Nephron (organoid): ENCODE measurements around the gene HGS.

Source experiments
- H3K27ac Mint-ChIP-seq, 3 experiments: 2 replicates each; pipeline ENCODE4 v1.8.0; 2020; ENCODE audit warnings: mixed read lengths in 3 of 3, mild to moderate bottlenecking in 2 of 3, moderate library complexity in 1 of 3
- H3K27me3 Mint-ChIP-seq: 2 replicates; pipeline ENCODE4 v1.8.0; 2021; ENCODE audit warnings: low read depth, mild to moderate bottlenecking, moderate library complexity, mixed read lengths
- H3K36me3 Mint-ChIP-seq: 2 replicates; pipeline ENCODE4 v1.8.0; 2020; ENCODE audit warnings: low read depth, mixed read lengths
- H3K4me1 Mint-ChIP-seq: 2 replicates; pipeline ENCODE4 v1.8.0; 2020; ENCODE audit warnings: mixed read lengths
- H3K4me3 Mint-ChIP-seq, 3 experiments: 2 replicates each; pipeline ENCODE4 v1.8.0; 2020; ENCODE audit warnings: mild to moderate bottlenecking in 3 of 3, mixed read lengths in 3 of 3, moderate library complexity in 2 of 3
- H3K9me3 Mint-ChIP-seq: 2 replicates; pipeline ENCODE4 v1.8.0; 2020; ENCODE audit warnings: mixed read lengths
- CTCF ChIP-seq, 3 experiments: fragments of 200-600 bp; sonication (generic); IDR thresholded peaks; one replicate each; pipeline ENCODE4 v1.5.0; 2021; ENCODE audit warnings: antibody characterized with exemption in 3 of 3; ENCODE audit not compliant: unreplicated experiment in 3 of 3

Gene HGS

GRCh38 chr17:81683584-81684441 lies at the start of gene HGS, which contains the start of gene ARL16:
Gene HGS, plus strand, starts transcription at chr17:81684011. Its CDS starts 56 bp downstream, at chr17:81684067.
Gene ARL16, minus strand, starts transcription at chr17:81683797. Its CDS starts 44 bp downstream, at chr17:81683753.
- H3K4me1 Mint-ChIP-seq: peaks cover 22% of the 10 kb centered on the region
- TF ChIP-seq CTCF (IDR thresholded peaks at IDR 0.05; ENCODE audit: unreplicated experiment in 3 of 3): no peak

GRCh38 chr17:81635431-81635830 lies 48.4 kb upstream of the HGS start:
- Mint-ChIP-seq H3K4me3 (peak overlapping the region; percentile 89 to 98 (median 97)), H3K36me3 (peaks cover 13% of the 10 kb centered on the region), H3K9me3 (no peaks in the 10 kb centered on the region), H3K4me1 (peaks cover 17% of the 10 kb centered on the region), H3K27ac (peak overlapping the region in 2 of 3 experiments; percentile 49 to 93), H3K27me3 (no peaks in the 10 kb centered on the region)
- TF ChIP-seq CTCF (IDR thresholded peaks at IDR 0.05; ENCODE audit: unreplicated experiment in 3 of 3): no peak

More at GRCh38 chr17:81683584-81684441, at the start of gene HGS, which contains the start of gene ARL16:
- Mint-ChIP-seq H3K27ac (peak within 1 kb of the TSS; percentile 46 to 96 (median 86)), H3K4me3 (peak within 1 kb of the TSS; percentile 85 to 93 (median 92)), H3K9me3 (no peaks in the 10 kb centered on the region), H3K36me3 (peaks cover 27% of the 10 kb centered on the region), H3K27me3 (no peaks in the 10 kb centered on the region)

DNA sequence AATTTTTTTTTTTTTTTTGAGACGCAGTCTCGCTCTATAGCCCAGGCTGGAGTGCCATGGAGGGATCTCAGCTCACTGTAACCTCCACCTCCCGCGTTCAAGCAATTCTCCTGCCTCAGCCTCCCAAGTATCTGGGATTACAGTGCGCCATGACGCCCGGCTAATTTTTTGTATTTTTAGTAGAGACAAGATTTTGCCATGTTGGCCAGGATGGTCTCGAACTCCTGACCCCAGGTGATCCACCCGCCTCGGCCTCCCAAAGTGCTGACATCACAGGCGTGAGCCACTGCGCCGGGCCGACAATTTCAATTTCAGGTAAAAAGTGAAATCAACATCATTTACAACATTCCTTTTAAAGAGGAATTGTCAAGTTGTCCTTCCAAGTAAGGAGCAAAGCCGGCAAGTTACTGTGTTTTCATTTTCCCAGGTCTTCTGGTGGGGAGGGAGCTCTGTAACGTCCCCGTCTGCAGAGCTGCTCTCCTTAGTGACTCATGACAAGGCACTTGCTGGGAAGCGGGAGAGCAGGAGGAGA lies 47.8 kb upstream of the HGS start:
- Mint-ChIP-seq H3K4me1 (peaks cover 17% of the 10 kb centered on the region), H3K27me3 (no peaks in the 10 kb centered on the region), H3K36me3 (peaks cover 11% of the 10 kb centered on the region), H3K9me3 (no peaks in the 10 kb centered on the region), H3K27ac (peak overlapping the region; percentile 87 to 97 (median 93)), H3K4me3 (peak overlapping the region; percentile 89 to 98 (median 97))
- TF ChIP-seq CTCF (IDR thresholded peaks at IDR 0.05; ENCODE audit: unreplicated experiment in 3 of 3): no peak

DNA sequence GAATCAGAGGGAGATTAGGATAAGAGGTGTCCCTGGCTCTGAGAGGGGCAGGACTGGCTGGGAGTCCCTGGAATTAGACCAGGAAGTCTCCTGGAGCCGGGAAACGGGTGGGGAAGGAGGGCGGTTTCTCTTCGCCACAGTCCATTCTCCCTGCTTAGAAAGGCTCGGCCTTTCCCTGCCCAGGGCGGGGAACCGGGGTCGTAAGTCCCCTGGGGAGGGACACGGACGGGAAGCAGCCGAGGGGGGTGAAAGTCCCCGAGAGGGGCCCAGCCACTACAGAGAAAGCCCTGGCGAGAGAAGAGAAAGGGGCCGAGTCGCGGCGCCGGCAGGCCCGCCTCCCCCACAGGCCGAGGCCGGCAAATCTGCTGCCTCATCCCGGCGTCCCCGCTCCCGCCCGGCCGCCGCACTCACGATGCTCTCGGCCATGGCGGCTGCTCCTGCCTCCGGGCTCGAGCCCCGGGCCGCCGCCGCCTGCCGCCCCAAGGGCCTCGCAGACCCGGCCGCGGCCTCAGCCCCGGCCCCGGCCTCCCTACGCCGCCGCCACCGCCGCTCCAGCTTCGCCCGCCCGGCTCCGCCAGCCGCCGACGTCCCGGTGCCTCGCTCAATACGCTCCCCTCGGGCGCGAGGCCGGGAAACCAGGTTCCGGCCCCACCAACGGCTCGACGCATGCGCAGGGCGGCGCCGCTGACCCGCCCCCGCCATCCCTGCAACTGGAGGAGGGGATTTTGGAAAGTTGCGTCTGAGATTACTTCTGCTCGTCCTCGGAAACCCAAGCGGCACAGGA lies 47.1 kb upstream of the HGS start, which contains the start of the genes NPLOC4 and TSPAN10:
TSS of gene NPLOC4 (minus strand) at position 608 of the 784 bp plus-strand sequence. CDS start at position 426, 182 bp downstream.
TSS of gene TSPAN10 (plus strand) at position 692 of the 784 bp plus-strand sequence. CDS start 5,217 bp downstream, outside the sequence.
- Mint-ChIP-seq H3K27me3 (no peaks in the 10 kb centered on the region), H3K9me3 (no peaks in the 10 kb centered on the region), H3K27ac (peak within 1 kb of the TSS; percentile 87 to 97 (median 93)), H3K4me3 (peak within 1 kb of the TSS; percentile 92 to 98 (median 97)), H3K36me3 (peaks cover 7% of the 10 kb centered on the region), H3K4me1 (peaks cover 17% of the 10 kb centered on the region)
- TF ChIP-seq CTCF (IDR thresholded peaks at IDR 0.05; ENCODE audit: unreplicated experiment in 3 of 3): no peak

DNA sequence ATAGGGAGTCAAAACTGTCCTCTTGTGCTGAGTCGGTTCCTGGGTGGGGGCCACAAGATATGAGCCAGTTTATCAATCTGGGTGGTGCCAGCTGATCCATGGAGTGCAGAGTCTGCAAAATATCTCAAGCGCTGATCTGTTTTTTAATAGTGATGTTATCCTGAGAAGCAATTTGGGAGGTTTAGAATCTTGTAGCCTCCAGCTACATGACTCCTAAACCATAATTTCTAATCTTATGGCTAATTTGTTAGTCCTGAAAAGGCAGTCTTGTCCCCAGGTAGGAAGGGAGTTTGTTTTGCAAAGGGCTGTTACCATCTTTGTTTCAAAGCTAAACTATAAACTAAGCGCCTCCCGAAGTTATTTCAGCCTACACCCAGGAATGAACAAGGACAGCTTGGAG lies 45.1 kb upstream of the HGS start:
- peaks cover 3% of the 10 kb centered on the region for H3K36me3 Mint-ChIP-seq
- peak overlapping the region in 1 of 3 experiments; percentile 83 for H3K27ac Mint-ChIP-seq
- peak overlapping the region; percentile 65 to 80 (median 72) for H3K4me3 Mint-ChIP-seq
- H3K9me3 Mint-ChIP-seq: no peaks in the 10 kb centered on the region
- no peaks in the 10 kb centered on the region for H3K27me3 Mint-ChIP-seq
- peaks cover 12% of the 10 kb centered on the region for H3K4me1 Mint-ChIP-seq
- no peak for TF ChIP-seq CTCF (IDR thresholded peaks at IDR 0.05; ENCODE audit: unreplicated experiment in 3 of 3)
